Glutamatergic neuron (in vitro differentiated cells): Measurements from ENCODE around the gene TRIM32. TPM values are rescaled to one million over a fixed set of nuclear protein-coding genes. Genes with fewer than 3 reads are reported as not detected.

Experiments used
- DNase-seq: peaks from one replicate; pipeline ENCODE4 v3.0.0; 2022
- H3K27ac Mint-ChIP-seq: one replicate; pipeline ENCODE4 v1.8.0; 2020; ENCODE audit warnings: mild to moderate bottlenecking, mixed read lengths, inconsistent platforms; ENCODE audit not compliant: unreplicated experiment
- H3K27me3 Mint-ChIP-seq: one replicate; pipeline ENCODE4 v1.8.0; 2020; ENCODE audit warnings: mild to moderate bottlenecking, moderate library complexity, mixed read lengths, inconsistent platforms; ENCODE audit not compliant: unreplicated experiment
- H3K36me3 Mint-ChIP-seq: one replicate; pipeline ENCODE4 v1.8.0; 2020; ENCODE audit warnings: mild to moderate bottlenecking, mixed read lengths, inconsistent platforms; ENCODE audit not compliant: unreplicated experiment
- H3K4me1 Mint-ChIP-seq: one replicate; pipeline ENCODE4 v1.8.0; 2020; ENCODE audit warnings: mild to moderate bottlenecking, low read depth, mixed read lengths, inconsistent platforms; ENCODE audit not compliant: unreplicated experiment
- H3K4me3 Mint-ChIP-seq: one replicate; pipeline ENCODE4 v1.8.0; 2020; ENCODE audit warnings: mild to moderate bottlenecking, mixed read lengths, inconsistent platforms; ENCODE audit not compliant: unreplicated experiment
- H3K9me3 Mint-ChIP-seq: one replicate; pipeline ENCODE4 v1.8.0; 2020; ENCODE audit warnings: mild to moderate bottlenecking, moderate library complexity, mixed read lengths, inconsistent platforms; ENCODE audit not compliant: unreplicated experiment
- CTCF ChIP-seq: fragments of 200-600 bp; sonication (generic); IDR thresholded peaks from one replicate; pipeline ENCODE4 v1.5.0; 2021; ENCODE audit not compliant: partially characterized antibody, unreplicated experiment
- total RNA-seq: library from RNA; stranded (reverse); fragmentation: NEBNext Ultra II Directional; extraction: Animal tissue kit (Norgen Biotek cat#: 25700); gene quantifications from one replicate; pipeline ENCODE4 v1.2.1, GENCODE V29; 2021; ENCODE audit not compliant: unreplicated experiment

TRIM32 gene
- total RNA-seq, 1 donor from 2014 or later: 14.3 TPM

- Mint-ChIP-seq H3K27me3 (peaks cover 2% of the 10 kb centered on the region), H3K9me3 (peaks cover 2% of the 10 kb centered on the region), H3K4me3 (no peak overlapping the region), H3K36me3 (no peaks in the 10 kb centered on the region), H3K4me1 (peaks cover 5% of the 10 kb centered on the region), H3K27ac (no peak overlapping the region)
- no peak for DNase-seq
- TF ChIP-seq CTCF: no peak
These were observed 33.0 kb downstream of the TRIM32 start for GRCh38 chr9:116720111-116720510.

DNA sequence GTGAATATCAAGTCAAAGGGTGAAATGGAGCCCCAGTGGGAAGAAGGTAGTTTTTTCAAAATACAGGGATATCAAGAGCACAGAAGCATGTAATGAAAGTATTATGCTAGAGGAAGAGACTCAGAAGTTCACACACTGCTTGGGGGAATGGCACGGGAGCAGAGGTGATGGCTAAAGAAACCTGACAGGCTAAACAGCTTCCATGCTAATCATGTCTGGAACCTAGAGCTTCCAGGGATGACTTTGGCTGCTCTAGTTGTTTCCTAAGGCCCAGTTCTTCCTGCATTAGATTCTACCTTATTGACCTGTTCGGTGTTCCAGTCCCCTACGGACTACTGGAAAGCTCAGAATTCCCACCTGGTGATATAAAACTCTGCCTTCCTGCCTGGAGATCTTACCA, 34.3 kb downstream of the TRIM32 start:
- H3K9me3 Mint-ChIP-seq: peaks cover 2% of the 10 kb centered on the region
- peaks cover 2% of the 10 kb centered on the region for H3K27me3 Mint-ChIP-seq
- no peak overlapping the region for H3K4me3 Mint-ChIP-seq
- no peaks in the 10 kb centered on the region for H3K4me1 Mint-ChIP-seq
- H3K27ac Mint-ChIP-seq: no peak overlapping the region
- no peaks in the 10 kb centered on the region for H3K36me3 Mint-ChIP-seq
- no peak for DNase-seq
- TF ChIP-seq CTCF: no peak

DNA sequence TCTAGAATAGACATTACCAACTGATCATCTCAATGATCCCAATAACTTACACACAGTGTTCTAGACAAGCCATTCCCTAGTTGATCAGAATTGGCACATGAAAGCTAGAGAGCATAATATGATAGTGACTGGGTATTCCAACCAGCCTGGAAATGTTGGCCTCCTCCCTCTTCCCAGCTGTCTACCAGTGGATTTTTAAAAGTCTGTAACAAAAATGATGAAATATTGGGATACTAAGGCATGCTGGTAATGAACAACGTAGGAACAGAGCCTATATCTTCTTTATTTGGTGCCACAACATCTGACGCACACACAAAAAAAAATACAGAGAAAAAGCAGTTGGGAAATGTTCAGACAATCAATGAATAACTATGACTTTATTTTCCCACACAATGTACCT, 34.8 kb downstream of the TRIM32 start:
- Mint-ChIP-seq H3K4me3 (no peak overlapping the region), H3K27ac (no peak overlapping the region), H3K36me3 (no peaks in the 10 kb centered on the region), H3K4me1 (no peaks in the 10 kb centered on the region), H3K27me3 (peaks cover 2% of the 10 kb centered on the region), H3K9me3 (peaks cover 2% of the 10 kb centered on the region)
- DNase-seq: no peak
- TF ChIP-seq CTCF: no peak

DNA sequence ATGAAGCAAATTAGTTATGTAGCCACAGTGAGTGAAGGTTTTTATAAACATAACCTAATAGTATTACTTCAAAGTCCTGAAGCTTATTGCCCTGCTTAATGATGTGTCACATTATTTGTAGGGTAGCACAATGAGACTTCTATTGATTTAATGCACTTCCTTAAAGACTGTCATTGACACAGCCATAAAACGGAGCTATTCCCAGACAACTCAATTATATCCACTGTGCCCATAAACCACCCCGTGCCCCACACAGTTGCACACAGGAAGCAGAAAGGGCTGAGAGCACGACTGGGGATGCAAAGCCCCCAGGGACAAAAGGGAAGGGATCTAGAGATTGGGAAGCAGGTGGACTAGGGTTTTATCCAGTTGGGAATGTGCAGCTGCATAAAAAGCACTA, 37.0 kb downstream of the TRIM32 start:
- Mint-ChIP-seq H3K9me3 (peaks cover 2% of the 10 kb centered on the region), H3K27ac (no peak overlapping the region), H3K4me3 (no peak overlapping the region), H3K27me3 (peaks cover 2% of the 10 kb centered on the region), H3K36me3 (no peaks in the 10 kb centered on the region), H3K4me1 (no peaks in the 10 kb centered on the region)
- DNase-seq: no peak
- no peak for TF ChIP-seq CTCF

GRCh38 chr9:116726602-116727001, 39.5 kb downstream of the TRIM32 start:
- no peaks in the 10 kb centered on the region for H3K36me3 Mint-ChIP-seq
- H3K4me3 Mint-ChIP-seq: no peak overlapping the region
- H3K9me3 Mint-ChIP-seq: no peaks in the 10 kb centered on the region
- DNase-seq: no peak
- H3K27me3 Mint-ChIP-seq: peaks cover 2% of the 10 kb centered on the region
- no peaks in the 10 kb centered on the region for H3K4me1 Mint-ChIP-seq
- no peak for TF ChIP-seq CTCF
- no peak overlapping the region for H3K27ac Mint-ChIP-seq
